H1 (cell line): ENCODE measurements around the gene FXYD3. TPM values are rescaled to one million over a fixed set of nuclear protein-coding genes. Genes with fewer than 3 reads are reported as not detected.

Experiments
- ASH2L ChIP-seq: fragments of 200-600, 300-600 bp; sonication (generic); IDR thresholded peaks from one replicate; pipeline ENCODE4 v1.7.1; 2017; ENCODE audit warnings: low read length
- BRCA1 ChIP-seq: IDR thresholded peaks from 2 replicates; pipeline ENCODE4 v1.6.1; 2012; ENCODE audit warnings: low read depth, low read length, improper control_type of control experiment
- CBX5 ChIP-seq: fragments of 300-800, 300-1000 bp; sonication (generic); IDR thresholded peaks from 2 replicates; pipeline ENCODE4 v1.7.1; 2016; ENCODE audit warnings: antibody characterized with exemption, low read length, low read depth
- CTCF ChIP-seq, 3 experiments: IDR thresholded peaks; 1 replicate in 2 of 3; 2 replicates in 1 of 3; pipeline versions ENCODE4 v1.5.1 to v1.6.1; 2011; ENCODE audit warnings: low read length in 3 of 3, mild to moderate bottlenecking in 3 of 3, inconsistent platforms in 2 of 3, low read depth in 1 of 3, moderate library complexity in 1 of 3; ENCODE audit not compliant: insufficient read depth in 1 of 3; ENCODE audit errors: control extremely low read depth in 1 of 3
- EZH2 ChIP-seq: fragments of 200-600 bp; sonication (generic); IDR thresholded peaks from 2 replicates; pipeline ENCODE4 v1.7.1; 2012; ENCODE audit warnings: low read depth, mild to moderate bottlenecking, moderate library complexity, low read length, inconsistent platforms; ENCODE audit not compliant: severe bottlenecking
- KDM4A ChIP-seq: IDR thresholded peaks from one replicate; pipeline ENCODE4 v1.7.1; 2012; ENCODE audit warnings: low read depth, mild to moderate bottlenecking, moderate library complexity, low read length, inconsistent platforms; ENCODE audit not compliant: severe bottlenecking
- MAFK ChIP-seq: IDR thresholded peaks from 2 replicates; pipeline ENCODE4 v1.6.1; 2012; ENCODE audit warnings: low read depth, mild to moderate bottlenecking, improper control_type of control experiment, low read length
- PHF8 ChIP-seq: fragments of 200-600 bp; sonication (generic); conservative IDR thresholded peaks from 2 replicates; pipeline ENCODE4 v1.7.1; 2012; ENCODE audit warnings: low read depth, mild to moderate bottlenecking, inconsistent platforms, low read length, moderate library complexity
- RAD21 ChIP-seq, 2 experiments: IDR thresholded peaks in 1 of 2; conservative IDR thresholded peaks in 1 of 2; 2 replicates each; pipeline ENCODE4 v1.6.1; 2011; ENCODE audit warnings: low read depth in 2 of 2, low read length in 2 of 2, improper control_type of control experiment in 1 of 2, inconsistent platforms in 1 of 2, mild to moderate bottlenecking in 1 of 2, moderate library complexity in 1 of 2
- RBBP5 ChIP-seq: IDR thresholded peaks from 2 replicates; pipeline ENCODE4 v1.7.1; 2012; ENCODE audit warnings: low read depth, mild to moderate bottlenecking, inconsistent platforms, low read length, moderate library complexity, borderline replicate concordance
- RNF2 ChIP-seq: fragments of 200-900, 300-1000 bp; sonication (generic); IDR thresholded peaks from 2 replicates; pipeline ENCODE4 v1.7.1; 2016; ENCODE audit warnings: borderline replicate concordance, low read depth, mild to moderate bottlenecking, antibody characterized with exemption, low read length; ENCODE audit not compliant: poor library complexity, severe bottlenecking; ENCODE audit errors: missing control alignments
- SP4 ChIP-seq: IDR thresholded peaks from 2 replicates; pipeline ENCODE4 v1.6.1; 2012; ENCODE audit warnings: low read length, inconsistent platforms
- SUZ12 ChIP-seq: fragments of 200-600 bp; sonication (generic); IDR thresholded peaks from 2 replicates; pipeline ENCODE4 v1.6.1; 2012; ENCODE audit warnings: mild to moderate bottlenecking, inconsistent platforms, low read length, moderate library complexity, mixed read lengths
- TAF1 ChIP-seq: IDR thresholded peaks from 2 replicates; pipeline ENCODE4 v1.6.1; 2011; ENCODE audit warnings: mild to moderate bottlenecking, low read depth, low read length
- TCF12 ChIP-seq: IDR thresholded peaks from 2 replicates; pipeline ENCODE4 v1.6.1; 2011; ENCODE audit warnings: low read depth, mild to moderate bottlenecking, low read length
- TEAD4 ChIP-seq: IDR thresholded peaks from 2 replicates; pipeline ENCODE4 v1.6.1; 2012; ENCODE audit warnings: low read depth, low read length, inconsistent platforms, mixed read lengths
- USF2 ChIP-seq: IDR thresholded peaks from 2 replicates; pipeline ENCODE4 v1.6.1; 2011; ENCODE audit warnings: low read length, improper control_type of control experiment
- YY1 ChIP-seq: IDR thresholded peaks from 2 replicates; pipeline ENCODE4 v1.6.1; 2011; ENCODE audit warnings: low read depth, mild to moderate bottlenecking, low read length
- polyA plus RNA-seq, 7 experiments: library from polyadenylated mRNA; depleted of rRNA in 3 of 7; stranded (reverse) in 5 of 7; unstranded in 2 of 7; fragments of >200 nt in 5 of 7; fragments of 200-250 nt in 2 of 7; gene quantifications; 1 replicate in 5 of 7; 2 replicates in 1 of 7; 4 replicates in 1 of 7; pipeline versions ENCODE4 v1.2.1 to v1.2.3, GENCODE V29; 2011 to 2013; ENCODE audit warnings: missing spikeins in 2 of 7, mixed read lengths in 2 of 7
- total RNA-seq: library from RNA; stranded (reverse); fragmentation: NEBNext Ultra II Directional; extraction: Animal tissue kit (Norgen Biotek cat#: 25700); gene quantifications from 2 replicates; pipeline ENCODE4 v1.2.1, GENCODE V29; 2021

Gene FXYD3
- total and polyA plus RNA-seq, 2 of the 8 experiments (the other 6 are each of a cell fraction or from before 2014, with no cell fraction given), result 0.33 TPM; not detected in 1

- peak; percentile 57 for TF ChIP-seq RNF2
- TF ChIP-seq SUZ12, result no peak
- TF ChIP-seq KDM4A, result no peak
- no peak for TF ChIP-seq TEAD4
- TF ChIP-seq TAF1, result 0 out of 2 replicates have a peak, but pooled peaks have one; percentile 38
- TF ChIP-seq MAFK, result no peak
- TF ChIP-seq ASH2L, result peak; percentile 67
- TF ChIP-seq YY1, result 0 out of 2 replicates have a peak, but pooled peaks have one; percentile 20
- TF ChIP-seq USF2, result no peak
- no peak for TF ChIP-seq CBX5
- no peak for TF ChIP-seq BRCA1
- no peak for TF ChIP-seq RBBP5
- TF ChIP-seq CTCF (IDR thresholded peaks at IDR 0.05; ENCODE audit: control extremely low read depth in 1 of 3, insufficient read depth in 1 of 3, low read depth in 1 of 3, low read length in 3 of 3), result peak; percentile 38 to 49 (median 40)
- peak; percentile 52 to 59 for TF ChIP-seq RAD21 (IDR thresholded peaks at IDR 0.05 in 1 of 2, conservative IDR thresholded peaks at IDR 0.05 in 1 of 2; ENCODE audit: low read depth in 2 of 2, low read length in 2 of 2)
- no peak for TF ChIP-seq SP4
- no peak for TF ChIP-seq TCF12
- TF ChIP-seq EZH2, result peak; percentile 24
- no peak for TF ChIP-seq PHF8
Observed at GRCh38 chr19:35090506-35091214, 25.0 kb upstream of the FXYD3 start (continued).
